Colonic mucosa (tissue), 4 donors: ENCODE results near the gene ARHGEF37. TPM values are rescaled to one million over a fixed set of nuclear protein-coding genes. Genes with fewer than 3 reads are reported as not detected.

Experiments
- DNase-seq: peaks from one replicate; pipeline ENCODE4 v3.0.0-alpha.2; 2020
- H3K27ac ChIP-seq: fragments of 200-600 bp; one replicate; pipeline ENCODE4 v1.8.0; 2021
- H3K27me3 ChIP-seq: fragments of 200-600 bp; one replicate; pipeline ENCODE4 v1.8.0; 2021
- H3K36me3 ChIP-seq: fragments of 200-600 bp; one replicate; pipeline ENCODE4 v1.8.0; 2021
- H3K4me1 ChIP-seq: fragments of 200-600 bp; one replicate; pipeline ENCODE4 v1.8.0; 2021; ENCODE audit warnings: mild to moderate bottlenecking
- H3K4me3 ChIP-seq: fragments of 200-600 bp; one replicate; pipeline ENCODE4 v1.8.0; 2021
- H3K9ac ChIP-seq, 2 donors: one replicate each; pipeline ENCODE4 v1.7.0; 2013; ENCODE audit warnings: control low read depth in 2 of 2, low read depth in 2 of 2, low read length in 2 of 2
- H3K9me3 ChIP-seq: fragments of 200-600 bp; one replicate; pipeline ENCODE4 v1.8.0; 2021
- CTCF ChIP-seq: fragments of 200-600 bp; IDR thresholded peaks from one replicate; pipeline ENCODE4 v1.8.0; 2022; ENCODE audit warnings: antibody characterized with exemption, mild to moderate bottlenecking
- intact Hi-C: fragments of 100-400 bp; cut with DNase I; formaldehyde crosslinking; loops from one replicate; pipeline ENCODE4 v1.14.1; 2022
- total RNA-seq, 2 donors: library from RNA; stranded (reverse); fragmentation: NEBNext Ultra II Directional in 1 of 2; extraction: Animal tissue kit (Norgen Biotek cat#: 25700) in 1 of 2; gene quantifications; one replicate each; pipeline ENCODE4 v1.2.1, GENCODE V29; 2021
- donor health status: healthy.
- donor health status: DM: no; HTN: no; CAD: no.
- donor health status: DM: no; HTN: no; CAD: no.

ARHGEF37 gene
- total RNA-seq, 2 donors from 2014 or later = 11.9 to 15.7 TPM

DNA sequence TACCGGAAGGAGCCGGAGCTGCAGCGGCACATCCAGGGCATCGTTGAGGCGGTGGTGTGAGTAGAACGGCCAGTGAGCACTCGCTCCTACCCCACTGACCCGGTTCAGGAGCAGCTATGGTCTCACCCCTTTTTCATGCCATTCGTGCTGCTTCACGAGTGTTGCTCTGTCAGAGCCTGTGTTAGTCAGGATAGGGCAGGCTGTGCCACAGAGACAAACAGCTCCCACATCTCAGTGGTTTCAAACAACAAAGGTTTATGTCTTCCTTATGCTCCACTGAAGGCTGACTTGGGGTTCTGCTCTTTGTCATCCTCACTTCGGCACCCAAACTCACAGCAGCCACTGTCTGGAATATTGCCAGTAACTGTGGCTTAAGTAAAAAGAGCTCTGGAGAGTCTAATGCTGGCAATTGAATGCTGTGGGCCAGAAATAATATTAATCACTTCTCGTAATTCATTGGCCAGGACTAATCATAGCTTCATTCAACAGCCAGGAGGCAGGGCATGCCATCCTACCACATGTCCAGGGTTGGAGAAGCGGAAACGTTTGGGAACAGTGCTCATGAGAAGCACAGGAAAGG is 28.4 kb downstream of the ARHGEF37 start:
- H3K4me1 ChIP-seq = peaks cover 18% of the 10 kb centered on the region

DNA sequence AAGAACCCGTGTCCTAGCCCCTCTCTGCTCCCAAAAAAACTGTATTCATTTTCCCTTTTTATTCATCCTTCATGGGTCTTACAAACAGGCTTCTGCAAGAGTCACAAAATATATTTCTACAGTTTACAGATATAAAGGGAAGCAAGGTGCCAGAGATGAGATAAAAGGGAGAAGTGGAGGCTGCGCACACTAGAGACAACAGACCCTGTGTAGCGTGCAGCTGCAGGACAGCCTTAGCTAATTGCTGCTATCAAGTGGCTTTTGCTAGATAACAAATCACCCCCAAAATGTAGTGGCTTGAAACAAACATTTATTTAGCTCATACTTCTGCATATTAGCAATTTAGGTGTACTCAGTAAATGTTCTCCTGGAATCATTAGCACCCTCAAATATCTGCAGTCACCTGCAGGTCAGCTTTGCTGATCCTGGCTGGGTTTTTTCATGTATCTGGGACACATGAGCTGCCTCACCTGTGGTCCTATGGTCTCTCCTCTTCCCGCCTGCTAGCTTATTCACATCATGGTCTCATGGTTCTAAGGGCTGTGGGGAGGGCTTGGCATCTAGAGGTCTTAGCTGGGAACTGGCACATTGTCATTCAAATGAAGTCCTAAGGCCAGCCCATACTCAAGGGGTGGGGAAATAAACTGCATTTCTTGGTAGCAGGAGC is 29.4 kb downstream of the ARHGEF37 start:
- H3K4me3 ChIP-seq = no peak overlapping the region
- H3K9ac ChIP-seq = peak overlapping the region in 1 of 2 donors; percentile 49
- no peaks in the 10 kb centered on the region for H3K27me3 ChIP-seq
- H3K4me1 ChIP-seq = peaks cover 14% of the 10 kb centered on the region
- no peaks in the 10 kb centered on the region for H3K9me3 ChIP-seq
- intact Hi-C loops = no loop called here
- no peak for TF ChIP-seq CTCF
- DNase-seq = no peak
- no peaks in the 10 kb centered on the region for H3K36me3 ChIP-seq
- H3K27ac ChIP-seq = peak overlapping the region; percentile 76

More for the DNA sequence above, 28.4 kb downstream of the ARHGEF37 start:
- DNase-seq = no peak
- H3K9ac ChIP-seq = no peak overlapping the region
- peak overlapping the region; percentile 76 for H3K27ac ChIP-seq
- no peak for TF ChIP-seq CTCF
- no peaks in the 10 kb centered on the region for H3K36me3 ChIP-seq
- no peak overlapping the region for H3K4me3 ChIP-seq
- no peaks in the 10 kb centered on the region for H3K9me3 ChIP-seq
- no peaks in the 10 kb centered on the region for H3K27me3 ChIP-seq
- intact Hi-C loops = no loop called here

DNA sequence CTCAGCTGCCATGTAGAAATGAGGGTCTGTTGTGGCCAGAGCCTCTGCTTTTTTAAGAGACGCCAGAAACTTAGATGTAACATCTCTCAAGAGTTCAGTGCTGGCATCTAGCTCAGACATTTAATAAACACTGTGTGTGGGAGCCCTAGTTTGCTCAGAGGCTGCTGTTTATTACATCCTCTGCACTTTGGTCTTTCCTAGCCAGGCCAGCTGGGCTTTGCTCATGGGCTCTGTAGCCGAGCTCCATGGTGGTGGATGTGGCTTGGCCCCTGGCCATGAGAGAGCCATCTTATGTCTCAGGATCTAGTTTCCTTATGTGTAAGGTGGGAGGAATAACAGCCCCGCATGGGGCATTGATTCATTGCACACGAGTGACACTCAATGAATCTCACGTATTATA is 30.0 kb downstream of the ARHGEF37 start:
- intact Hi-C loops = no loop called here
- TF ChIP-seq CTCF = no peak
- DNase-seq = peak; percentile 84
- Histone ChIP-seq H3K27me3 (no peaks in the 10 kb centered on the region), H3K4me3 (no peak overlapping the region), H3K9me3 (no peaks in the 10 kb centered on the region), H3K4me1 (peaks cover 9% of the 10 kb centered on the region), H3K9ac (peak overlapping the region in 1 of 2 donors; percentile 49), H3K36me3 (no peaks in the 10 kb centered on the region), H3K27ac (peak overlapping the region; percentile 76)

DNA sequence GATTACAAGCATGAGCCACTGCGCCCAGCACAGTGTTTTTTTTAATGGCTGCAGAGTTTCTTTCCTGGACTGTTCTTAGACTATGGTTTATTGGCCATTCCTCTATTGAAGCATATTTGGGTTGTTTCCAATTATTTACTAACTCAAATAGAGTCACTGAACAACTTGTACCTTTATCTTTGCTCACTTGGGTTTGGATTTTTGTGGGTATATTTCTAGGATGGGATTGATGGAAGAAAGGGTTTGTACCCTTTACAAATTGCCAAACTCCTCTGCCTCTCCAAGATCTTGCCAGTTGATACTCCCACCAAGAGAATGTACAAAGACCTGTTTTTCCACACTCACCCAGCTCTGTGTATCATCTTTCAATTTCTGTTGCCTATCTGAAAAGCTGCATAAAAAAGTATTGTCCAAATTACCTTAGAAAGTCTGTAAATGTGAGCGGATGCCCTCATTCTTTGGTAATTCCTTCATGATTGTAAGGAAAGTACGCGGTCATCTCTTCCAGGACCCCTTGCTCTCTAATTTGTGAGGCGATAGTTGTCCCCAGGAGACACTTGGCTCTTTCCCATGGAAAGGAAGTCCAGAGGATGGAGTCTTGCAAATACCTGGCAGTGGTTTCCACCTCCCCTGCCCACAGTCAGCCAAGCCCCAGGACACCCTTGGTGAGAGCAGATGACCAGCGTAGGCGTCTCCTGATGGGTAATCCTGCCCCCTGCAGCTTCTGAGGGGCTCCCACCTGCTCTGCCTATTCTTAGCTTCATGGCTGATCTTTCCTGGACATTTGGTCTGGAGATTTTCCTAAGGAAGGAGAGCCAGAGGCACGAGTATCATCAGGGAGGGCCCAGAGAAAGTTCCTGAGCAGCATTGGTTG is 33.0 kb downstream of the ARHGEF37 start:
- H3K9ac ChIP-seq = no peak overlapping the region
- intact Hi-C loops = no loop called here
- peaks cover 3% of the 10 kb centered on the region for H3K4me1 ChIP-seq
- H3K4me3 ChIP-seq = no peak overlapping the region
- DNase-seq = no peak
- TF ChIP-seq CTCF = no peak
- H3K9me3 ChIP-seq = no peaks in the 10 kb centered on the region
- H3K36me3 ChIP-seq = no peaks in the 10 kb centered on the region
- no peak overlapping the region for H3K27ac ChIP-seq
- H3K27me3 ChIP-seq = no peaks in the 10 kb centered on the region

DNA sequence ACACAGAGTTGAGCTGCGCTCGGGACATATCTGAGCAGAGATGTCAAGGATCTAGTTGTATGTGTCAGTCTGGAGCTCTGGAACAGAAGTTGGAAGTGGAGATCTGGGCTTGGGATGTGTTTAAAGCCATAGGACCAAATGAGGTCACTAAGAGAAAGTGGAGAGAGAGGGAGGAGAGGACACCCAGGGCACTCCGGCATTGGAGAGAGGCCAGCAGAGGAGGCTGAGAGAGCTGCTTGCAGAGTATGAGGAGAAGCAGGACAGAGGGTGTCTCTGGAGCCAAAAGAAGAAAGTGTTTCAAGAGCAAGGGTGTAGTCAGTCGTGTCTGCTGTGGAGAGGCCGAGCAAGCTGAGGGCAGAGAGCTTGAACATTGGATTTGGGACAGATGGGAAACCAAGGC is 34.7 kb downstream of the ARHGEF37 start:
- TF ChIP-seq CTCF = no peak
- no peak overlapping the region for H3K27ac ChIP-seq
- intact Hi-C loops = loop anchor here (5.0 kb wide), 3 partner anchors 44 to 234 kb away; no protein-coding TSS in a partner anchor
- H3K9ac ChIP-seq = no peak overlapping the region
- no peaks in the 10 kb centered on the region for H3K27me3 ChIP-seq
- no peaks in the 10 kb centered on the region for H3K4me1 ChIP-seq
- no peaks in the 10 kb centered on the region for H3K9me3 ChIP-seq
- H3K4me3 ChIP-seq = no peak overlapping the region
- H3K36me3 ChIP-seq = no peaks in the 10 kb centered on the region
- no peak for DNase-seq
